COLO829 (cell line): ENCODE measurements around the gene TUBA3E.
"Not testable (repeated sequence)": the region's sequence is repeated elsewhere in the genome, so short reads cannot be mapped to it uniquely, and the experiment has no call there.

ENCODE experiments used
- DNase-seq: peaks from one replicate; pipeline ENCODE4 v3.0.0; 2012; ENCODE audit warnings: low spot score

The TUBA3E gene

DNA sequence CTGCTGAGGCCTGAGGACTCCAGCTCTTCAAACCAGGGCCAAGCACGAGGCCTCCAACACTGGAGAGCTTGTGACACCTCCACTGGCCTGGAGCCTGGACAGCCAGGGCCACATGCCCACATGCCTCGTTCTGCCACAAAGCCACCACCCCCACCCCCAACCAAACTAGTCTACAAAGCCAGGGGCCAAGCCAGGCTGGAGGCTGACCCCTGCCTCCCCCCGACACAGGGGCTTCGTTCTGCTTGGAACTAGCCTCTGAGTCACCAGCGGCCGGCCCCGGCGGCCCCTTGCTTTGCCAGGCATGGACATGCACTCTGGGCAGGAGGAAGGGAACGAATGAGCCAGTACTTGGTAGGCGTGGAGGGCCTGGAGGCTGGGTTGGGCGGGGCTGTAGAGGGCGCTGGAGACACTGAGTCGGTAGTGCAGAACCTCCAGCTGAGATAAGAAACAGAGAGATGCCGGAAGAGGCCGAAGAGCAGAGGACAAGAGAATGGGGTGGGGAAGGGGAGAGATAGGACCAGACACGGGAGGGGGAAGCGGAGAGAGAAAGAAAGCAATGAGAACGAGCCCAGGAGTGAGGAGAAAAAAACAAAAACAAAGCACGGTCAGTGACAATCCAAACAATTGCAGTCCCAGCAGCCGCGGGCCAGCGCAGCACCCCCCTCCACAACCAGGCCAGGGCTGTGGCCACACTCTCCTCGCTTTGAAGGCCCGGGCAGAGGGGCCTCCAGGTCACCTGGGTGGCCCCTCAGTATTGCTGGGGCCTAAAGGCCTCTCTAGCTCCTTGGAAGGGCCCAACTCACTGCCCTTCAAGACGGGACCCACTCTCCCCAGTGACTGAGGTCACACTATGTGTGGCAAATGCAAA is 37.2 kb downstream of the TUBA3E start:
- not testable (repeated sequence) for DNase-seq

GRCh38 chr2:130160131-130160530 is 38.1 kb downstream of the TUBA3E start:
- no peak for DNase-seq

GRCh38 chr2:130159376-130159775 is 38.9 kb downstream of the TUBA3E start:
- not testable (repeated sequence) for DNase-seq

DNA sequence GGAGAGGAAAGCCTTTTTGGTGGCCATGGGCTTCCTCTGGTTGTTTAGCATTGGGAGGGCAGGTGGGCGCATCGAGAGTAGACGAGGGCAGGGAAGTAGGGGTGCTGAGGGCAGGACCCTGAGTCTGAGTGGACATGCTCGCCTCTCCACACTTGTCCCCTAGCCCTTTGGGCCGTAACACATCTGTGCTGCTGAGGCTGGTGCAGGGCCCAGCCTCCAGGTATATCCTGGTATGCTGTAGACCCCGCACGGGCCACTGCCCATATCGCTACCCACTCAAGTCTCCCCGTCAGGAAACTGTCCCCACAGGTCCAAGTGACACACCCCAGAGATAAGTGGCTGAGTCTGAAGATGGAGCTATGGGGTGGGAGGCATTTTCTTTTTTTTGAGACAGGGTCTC is 39.6 kb downstream of the TUBA3E start:
- no peak for DNase-seq

DNA sequence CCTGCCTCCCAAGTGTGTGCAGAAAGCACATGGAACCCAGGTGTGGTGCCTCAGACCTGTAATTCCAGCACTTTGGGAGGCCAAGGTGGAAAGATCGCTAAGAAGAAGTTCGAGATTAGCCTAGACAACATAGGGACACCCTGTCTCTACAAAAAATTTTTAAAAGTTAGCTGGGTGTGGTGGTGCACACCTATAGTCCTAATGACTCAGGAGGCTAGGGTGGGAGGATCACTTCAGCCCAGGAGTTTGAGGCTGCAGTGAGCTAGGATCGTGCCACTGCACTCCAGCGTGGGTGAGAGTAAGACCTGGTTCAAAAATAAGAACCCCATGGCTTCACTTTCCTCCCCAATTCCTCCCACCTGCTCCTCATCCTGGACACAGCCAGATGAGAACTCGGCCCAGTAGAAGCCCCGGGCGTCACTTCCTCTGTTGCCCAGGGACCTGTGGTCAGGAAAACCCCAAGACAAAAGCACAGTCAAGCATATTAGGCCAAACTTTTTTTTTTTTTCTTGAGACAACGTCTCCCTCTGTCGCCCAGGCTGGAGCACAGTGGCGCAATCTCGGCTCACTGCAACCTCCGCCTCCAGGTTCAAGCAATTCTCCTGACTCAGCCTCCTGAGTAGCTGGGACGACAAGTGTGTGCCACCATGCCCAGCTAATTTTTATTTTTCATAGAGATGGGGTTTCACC is 40.3 kb downstream of the TUBA3E start:
- not testable (repeated sequence) for DNase-seq

GRCh38 chr2:130157354-130157753 is 40.9 kb downstream of the TUBA3E start:
- not testable (repeated sequence) for DNase-seq

- DNase-seq = no peak
These were observed 41.6 kb downstream of the TUBA3E start for GRCh38 chr2:130156624-130157004.

GRCh38 chr2:130155956-130156623 is 42.1 kb downstream of the TUBA3E start:
- not testable (repeated sequence) for DNase-seq

- no peak for DNase-seq
These were observed 43.2 kb downstream of the TUBA3E start for GRCh38 chr2:130154773-130155765.

- not testable (repeated sequence) for DNase-seq
These were observed 43.8 kb downstream of the TUBA3E start for GRCh38 chr2:130154423-130154770.

DNA sequence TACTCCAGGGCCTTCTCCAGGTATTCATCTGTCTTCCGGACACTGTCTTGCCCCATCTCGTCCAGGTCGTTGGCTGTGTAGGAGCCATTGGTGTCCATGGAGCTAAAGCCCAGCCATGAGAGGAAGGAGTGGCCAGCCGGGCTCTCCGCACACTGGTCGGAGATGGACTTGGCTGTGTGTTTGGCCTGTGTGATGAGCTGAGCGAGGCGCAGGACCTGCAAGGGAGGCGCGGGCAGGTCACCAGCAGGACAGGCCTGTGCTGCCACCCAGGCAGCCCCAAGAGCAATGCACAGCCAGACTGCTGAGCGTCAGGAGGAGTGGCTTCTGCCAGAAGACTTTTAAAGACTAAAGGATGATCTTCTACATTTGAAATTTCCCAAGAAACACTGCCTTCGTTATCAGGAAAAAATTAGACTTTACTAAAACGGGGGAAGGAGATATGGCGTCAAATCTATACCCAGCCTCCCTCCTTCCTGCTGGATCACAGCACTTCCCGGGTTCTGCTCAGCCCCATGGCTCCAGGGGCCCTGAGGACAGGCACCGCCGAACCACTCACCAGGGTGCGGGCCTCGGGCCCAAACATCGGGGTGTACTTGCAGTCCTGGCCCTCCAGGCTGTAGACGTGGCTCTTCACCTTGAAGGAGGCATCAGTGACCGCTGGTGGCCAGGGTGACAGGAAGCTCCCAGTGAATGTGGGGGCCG is 44.4 kb downstream of the TUBA3E start:
- not testable (repeated sequence) for DNase-seq

GRCh38 chr2:130152816-130153595 is 45.2 kb downstream of the TUBA3E start:
- no peak for DNase-seq

GRCh38 chr2:130152136-130152815 is 46.0 kb downstream of the TUBA3E start:
- DNase-seq = not testable (repeated sequence)

DNA sequence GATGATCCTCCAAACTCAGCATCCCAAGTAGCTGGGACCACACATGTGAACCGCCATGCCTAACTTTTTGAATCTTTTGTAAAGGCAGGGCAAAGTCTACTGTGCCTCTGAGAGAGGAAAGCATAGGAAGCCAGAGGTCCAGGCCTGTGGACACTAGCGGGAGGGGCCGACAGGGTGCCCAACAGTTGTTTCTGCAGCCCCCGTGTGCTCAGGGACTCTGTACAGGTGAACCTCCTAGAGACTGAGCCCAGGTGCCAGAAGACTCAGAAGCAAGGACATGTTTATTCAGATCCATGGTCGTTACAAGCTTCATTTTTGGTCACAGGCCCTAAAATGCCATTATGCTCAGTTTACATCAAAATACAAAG is 47.1 kb downstream of the TUBA3E start:
- DNase-seq = not testable (repeated sequence)

GRCh38 chr2:130150181-130151144 is 47.8 kb downstream of the TUBA3E start:
- no peak for DNase-seq

GRCh38 chr2:130148515-130148914 is 49.7 kb downstream of the TUBA3E start:
- DNase-seq = not testable (repeated sequence)

GRCh38 chr2:130145006-130145414 is 53.2 kb downstream of the TUBA3E start, which contains the start of gene CCDC74B:
CCDC74B (minus strand) TSS chr2:130145112; CDS start chr2:130144996, 116 bp downstream.
- not testable (repeated sequence) for DNase-seq
